ENCODE data around the gene PEAK1.

Gene PEAK1

GRCh38 chr15:77420610-77421369, 886 bp upstream of the PEAK1 start, which contains the start of gene HMG20A (continued):
- TF ChIP-seq PRDM10 (tag by site-specific recombination; IDR thresholded peaks at IDR 0.05) (peak; percentile 93), ZSCAN16 (tag by site-specific recombination; IDR thresholded peaks at IDR 0.05) (no peak), SCRT1 (tag by site-specific recombination; IDR thresholded peaks at IDR 0.05; ENCODE audit: borderline replicate concordance) (no peak), ZBTB26 (tag by site-specific recombination; optimal IDR thresholded peaks at IDR 0.05) (peak; percentile 18), OVOL3 (tag by site-specific recombination; IDR thresholded peaks at IDR 0.05) (peak; percentile 71), ZBTB6 (tag by site-specific recombination; IDR thresholded peaks at IDR 0.05) (peak; percentile 85), ZSCAN18 (tag by site-specific recombination; IDR thresholded peaks at IDR 0.05) (peak; percentile 47; the same call in 1 of the 2 replicates), KLF10 (tag by site-specific recombination; IDR thresholded peaks at IDR 0.05) (peak; percentile 50; the same call in 1 of the 2 replicates), ZNF366 (tag by site-specific recombination; conservative IDR thresholded peaks at IDR 0.05) (peak; percentile 74), KLF1 (tag by site-specific recombination; IDR thresholded peaks at IDR 0.05) (0 out of 2 replicates have a peak, but pooled peaks have one; percentile 39), ZNF610 (tag by site-specific recombination; IDR thresholded peaks at IDR 0.05; ENCODE audit: borderline replicate concordance) (peak; percentile 88; the same call in 1 of the 2 replicates), ZFP37 (tag by site-specific recombination; IDR thresholded peaks at IDR 0.05) (0 out of 2 replicates have a peak, but pooled peaks have one; percentile 42), ZNF223 (tag by site-specific recombination; IDR thresholded peaks at IDR 0.05) (no peak), KLF8 (tag by site-specific recombination; IDR thresholded peaks at IDR 0.05) (peak; percentile 96), GLIS2 (tag by site-specific recombination; IDR thresholded peaks at IDR 0.05) (peak; percentile 86), MZF1 (tag by site-specific recombination; IDR thresholded peaks at IDR 0.05; ENCODE audit: borderline replicate concordance) (no peak), ZNF354C (tag by site-specific recombination; IDR thresholded peaks at IDR 0.05; ENCODE audit: borderline replicate concordance, low read depth) (no peak), SP2 (tag by site-specific recombination; IDR thresholded peaks at IDR 0.05) (peak; percentile 67), ATF2 (tag by site-specific recombination; IDR thresholded peaks at IDR 0.05; ENCODE audit: low read depth) (peak; percentile 63), ZBTB1 (tag by site-specific recombination; IDR thresholded peaks at IDR 0.05) (peak; percentile 86; the same call in 1 of the 2 replicates), YY1 (tag by site-specific recombination; IDR thresholded peaks at IDR 0.05) (peak; percentile 67; the same call in 1 of the 2 replicates), ZBTB7A (tag by site-specific recombination; IDR thresholded peaks at IDR 0.05; ENCODE audit: low read depth) (0 out of 2 replicates have a peak, but pooled peaks have one; percentile 66), ZNF148 (tag by site-specific recombination; IDR thresholded peaks at IDR 0.05; ENCODE audit: borderline replicate concordance) (no peak), ZBTB20 (tag by site-specific recombination; IDR thresholded peaks at IDR 0.05) (peak; percentile 83), ZNF121 (tag by site-specific recombination; IDR thresholded peaks at IDR 0.05) (no peak), ZNF19 (tag by site-specific recombination; IDR thresholded peaks at IDR 0.05; ENCODE audit: low read depth) (no peak; the same call in 1 of the 2 replicates), ZNF623 (tag by site-specific recombination; IDR thresholded peaks at IDR 0.05) (no peak)

Measured in HEK293 (cell line).